ENCODE data around the gene PARP16. TPM values are rescaled to one million over a fixed set of nuclear protein-coding genes. Genes with fewer than 3 reads are reported as not detected.

Gene PARP16
- total RNA-seq, 1 experiment from 2014 or later: 4.7 TPM

GRCh38 chr15:65254758-65255157 lies 31.9 kb downstream of the PARP16 start:
- TF ChIP-seq SMAD4 (CRISPR knock-in tag; IDR thresholded peaks at IDR 0.05): no peak
- no peak for TF ChIP-seq NR2C2 (CRISPR knock-in tag; IDR thresholded peaks at IDR 0.05)
- no peak for TF ChIP-seq RORB (CRISPR knock-in tag; IDR thresholded peaks at IDR 0.05)
- no peak for TF ChIP-seq TEAD4 (CRISPR knock-in tag; IDR thresholded peaks at IDR 0.05)
- TF ChIP-seq CREM (CRISPR knock-in tag; IDR thresholded peaks at IDR 0.05): no peak
- TF ChIP-seq ETV6 (CRISPR knock-in tag; IDR thresholded peaks at IDR 0.05): no peak
- no peak for TF ChIP-seq RELA (CRISPR knock-in tag; IDR thresholded peaks at IDR 0.05; ENCODE audit: borderline replicate concordance)
- TF ChIP-seq MYBL2 (CRISPR knock-in tag; IDR thresholded peaks at IDR 0.05): no peak
- no peak for TF ChIP-seq E2F5 (CRISPR knock-in tag; IDR thresholded peaks at IDR 0.05)
- no peak for TF ChIP-seq MXD4 (CRISPR knock-in tag; IDR thresholded peaks at IDR 0.05; ENCODE audit: borderline replicate concordance)
- TF ChIP-seq FOXK1 (CRISPR knock-in tag; IDR thresholded peaks at IDR 0.05): no peak
- TF ChIP-seq CBFB (CRISPR knock-in tag; IDR thresholded peaks at IDR 0.05; ENCODE audit: low read depth): no peak
- no peak for TF ChIP-seq ESRRA (CRISPR knock-in tag; IDR thresholded peaks at IDR 0.05; ENCODE audit: borderline replicate concordance)
- TF ChIP-seq GTF2I (CRISPR knock-in tag; conservative IDR thresholded peaks at IDR 0.05): no peak
- no peak for TF ChIP-seq ZNF138 (CRISPR knock-in tag; conservative IDR thresholded peaks at IDR 0.05)
- no peak for TF ChIP-seq NR3C1 (CRISPR knock-in tag; conservative IDR thresholded peaks at IDR 0.05; ENCODE audit: low read depth)
- CTCF ChIA-PET: no interaction called here
- POLR2A ChIA-PET: no interaction called here
- DNase-seq (ENCODE audit: low spot score): no peak
- Mint-ChIP-seq H3K27ac (no peak overlapping the region), H3K36me3 (no peaks in the 10 kb centered on the region), H3K9me3 (no peaks in the 10 kb centered on the region), H3K4me1 (peaks cover 2% of the 10 kb centered on the region; the same call in 1 of the 2 replicates), H3K4me3 (no peak overlapping the region), H3K27me3 (ENCODE audit: low read depth) (no peaks in the 10 kb centered on the region)
- no peak for ATAC-seq

- ATAC-seq (peak; percentile 59), DNase-seq (ENCODE audit: low spot score) (no peak)
- no peaks in the 10 kb centered on the region for H3K9me3 Mint-ChIP-seq
- H3K27me3 Mint-ChIP-seq (ENCODE audit: low read depth): no peaks in the 10 kb centered on the region
- H3K4me3 Mint-ChIP-seq: no peak overlapping the region
- H3K27ac Mint-ChIP-seq: peak overlapping the region; percentile 22; the same call in 1 of the 2 replicates
- H3K36me3 Mint-ChIP-seq: no peaks in the 10 kb centered on the region
- TF ChIP-seq CBFB (CRISPR knock-in tag; IDR thresholded peaks at IDR 0.05; ENCODE audit: low read depth) (no peak), SOX15 (CRISPR knock-in tag; IDR thresholded peaks at IDR 0.05) (no peak), TP53 (CRISPR knock-in tag; IDR thresholded peaks at IDR 0.05) (no peak), GTF2I (CRISPR knock-in tag; conservative IDR thresholded peaks at IDR 0.05) (no peak), ESRRA (CRISPR knock-in tag; IDR thresholded peaks at IDR 0.05; ENCODE audit: borderline replicate concordance) (no peak), PREB (CRISPR knock-in tag; IDR thresholded peaks at IDR 0.05; ENCODE audit: borderline replicate concordance) (no peak), JAZF1 (CRISPR knock-in tag; IDR thresholded peaks at IDR 0.05) (no peak)
- TF ChIP-seq, protein P1, sequence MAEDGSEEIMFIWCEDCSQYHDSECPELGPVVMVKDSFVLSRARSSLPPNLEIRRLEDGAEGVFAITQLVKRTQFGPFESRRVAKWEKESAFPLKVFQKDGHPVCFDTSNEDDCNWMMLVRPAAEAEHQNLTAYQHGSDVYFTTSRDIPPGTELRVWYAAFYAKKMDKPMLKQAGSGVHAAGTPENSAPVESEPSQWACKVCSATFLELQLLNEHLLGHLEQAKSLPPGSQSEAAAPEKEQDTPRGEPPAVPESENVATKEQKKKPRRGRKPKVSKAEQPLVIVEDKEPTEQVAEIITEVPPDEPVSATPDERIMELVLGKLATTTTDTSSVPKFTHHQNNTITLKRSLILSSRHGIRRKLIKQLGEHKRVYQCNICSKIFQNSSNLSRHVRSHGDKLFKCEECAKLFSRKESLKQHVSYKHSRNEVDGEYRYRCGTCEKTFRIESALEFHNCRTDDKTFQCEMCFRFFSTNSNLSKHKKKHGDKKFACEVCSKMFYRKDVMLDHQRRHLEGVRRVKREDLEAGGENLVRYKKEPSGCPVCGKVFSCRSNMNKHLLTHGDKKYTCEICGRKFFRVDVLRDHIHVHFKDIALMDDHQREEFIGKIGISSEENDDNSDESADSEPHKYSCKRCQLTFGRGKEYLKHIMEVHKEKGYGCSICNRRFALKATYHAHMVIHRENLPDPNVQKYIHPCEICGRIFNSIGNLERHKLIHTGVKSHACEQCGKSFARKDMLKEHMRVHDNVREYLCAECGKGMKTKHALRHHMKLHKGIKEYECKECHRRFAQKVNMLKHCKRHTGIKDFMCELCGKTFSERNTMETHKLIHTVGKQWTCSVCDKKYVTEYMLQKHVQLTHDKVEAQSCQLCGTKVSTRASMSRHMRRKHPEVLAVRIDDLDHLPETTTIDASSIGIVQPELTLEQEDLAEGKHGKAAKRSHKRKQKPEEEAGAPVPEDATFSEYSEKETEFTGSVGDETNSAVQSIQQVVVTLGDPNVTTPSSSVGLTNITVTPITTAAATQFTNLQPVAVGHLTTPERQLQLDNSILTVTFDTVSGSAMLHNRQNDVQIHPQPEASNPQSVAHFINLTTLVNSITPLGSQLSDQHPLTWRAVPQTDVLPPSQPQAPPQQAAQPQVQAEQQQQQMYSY (CRISPR knock-in tag; IDR thresholded peaks at IDR 0.05): no peak
- no peaks in the 10 kb centered on the region for H3K4me1 Mint-ChIP-seq
- ChIA-PET CTCF (no interaction called here), POLR2A (no interaction called here)
These were observed 32.3 kb downstream of the PARP16 start for GRCh38 chr15:65254356-65254755.
